H1 (cell line): Measurements from ENCODE around the gene OR2T12.

Source experiments
- E2F6 ChIP-seq: IDR thresholded peaks from 2 replicates; pipeline ENCODE4 v1.6.1; 2012; ENCODE audit warnings: inconsistent platforms
- EZH2 ChIP-seq: fragments of 200-600 bp; sonication (generic); IDR thresholded peaks from 2 replicates; pipeline ENCODE4 v1.7.1; 2012; ENCODE audit warnings: low read depth, mild to moderate bottlenecking, moderate library complexity, low read length, inconsistent platforms; ENCODE audit not compliant: severe bottlenecking
- JUND ChIP-seq: IDR thresholded peaks from 2 replicates; pipeline ENCODE4 v1.6.1; 2011; ENCODE audit warnings: mild to moderate bottlenecking, improper control_type of control experiment, low read length
- KDM5A ChIP-seq: fragments of 200-600 bp; IDR thresholded peaks from 2 replicates; pipeline ENCODE4 v1.7.1; 2012; ENCODE audit warnings: mild to moderate bottlenecking, low read length, inconsistent platforms, mixed read lengths
- POLR2AphosphoS5 ChIP-seq: IDR thresholded peaks from 2 replicates; pipeline ENCODE4 v1.6.1; 2011; ENCODE audit warnings: low read depth, low read length
- TEAD4 ChIP-seq: IDR thresholded peaks from 2 replicates; pipeline ENCODE4 v1.6.1; 2012; ENCODE audit warnings: low read depth, low read length, inconsistent platforms, mixed read lengths

GRCh38 chr1:248277876-248278275 lies 25.3 kb downstream of the OR2T12 start, which contains the start of gene OR2T33:
- TF ChIP-seq KDM5A: no peak
- TF ChIP-seq E2F6: no peak
- no peak for TF ChIP-seq EZH2
- no peak for TF ChIP-seq TEAD4
- TF ChIP-seq POLR2AphosphoS5: no peak
- TF ChIP-seq JUND: no peak
